ENCODE measurements around the gene IFI27.

DNA sequence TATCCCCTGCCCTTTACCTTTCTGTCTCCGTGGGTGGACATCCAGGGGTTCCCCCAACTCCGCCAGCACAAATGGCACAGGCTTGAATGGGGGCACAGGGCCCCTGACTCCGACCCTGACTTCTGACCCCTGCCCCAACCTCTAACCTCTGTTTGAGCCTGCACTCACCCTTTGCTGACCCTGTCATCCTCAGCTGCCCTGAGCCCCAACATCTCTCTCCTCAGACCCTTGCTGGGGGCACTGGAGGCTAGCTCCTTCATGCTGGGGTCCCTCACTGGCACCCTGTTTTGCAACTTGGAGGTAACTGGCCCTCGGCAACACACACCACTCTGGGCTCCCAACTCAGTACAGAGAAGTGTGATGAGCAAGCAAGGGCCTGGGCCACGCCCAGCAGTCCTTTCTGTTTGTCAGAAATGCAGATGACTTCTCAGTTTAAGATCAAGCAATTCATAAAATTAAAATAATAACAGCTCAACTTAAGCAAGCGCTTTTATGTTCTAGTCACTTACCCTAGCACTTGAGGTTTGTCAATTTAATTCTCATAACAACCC lies 2.1 kb downstream of the IFI27 start:
- TF ChIP-seq EP300 (IDR thresholded peaks at IDR 0.05) (no peak), POLR2A (IDR thresholded peaks at IDR 0.05) (no peak)
- TF ChIP-seq, protein P1, sequence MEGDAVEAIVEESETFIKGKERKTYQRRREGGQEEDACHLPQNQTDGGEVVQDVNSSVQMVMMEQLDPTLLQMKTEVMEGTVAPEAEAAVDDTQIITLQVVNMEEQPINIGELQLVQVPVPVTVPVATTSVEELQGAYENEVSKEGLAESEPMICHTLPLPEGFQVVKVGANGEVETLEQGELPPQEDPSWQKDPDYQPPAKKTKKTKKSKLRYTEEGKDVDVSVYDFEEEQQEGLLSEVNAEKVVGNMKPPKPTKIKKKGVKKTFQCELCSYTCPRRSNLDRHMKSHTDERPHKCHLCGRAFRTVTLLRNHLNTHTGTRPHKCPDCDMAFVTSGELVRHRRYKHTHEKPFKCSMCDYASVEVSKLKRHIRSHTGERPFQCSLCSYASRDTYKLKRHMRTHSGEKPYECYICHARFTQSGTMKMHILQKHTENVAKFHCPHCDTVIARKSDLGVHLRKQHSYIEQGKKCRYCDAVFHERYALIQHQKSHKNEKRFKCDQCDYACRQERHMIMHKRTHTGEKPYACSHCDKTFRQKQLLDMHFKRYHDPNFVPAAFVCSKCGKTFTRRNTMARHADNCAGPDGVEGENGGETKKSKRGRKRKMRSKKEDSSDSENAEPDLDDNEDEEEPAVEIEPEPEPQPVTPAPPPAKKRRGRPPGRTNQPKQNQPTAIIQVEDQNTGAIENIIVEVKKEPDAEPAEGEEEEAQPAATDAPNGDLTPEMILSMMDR (IDR thresholded peaks at IDR 0.05): no peak
